T-helper 2 cell treated with Interferon-gamma antibody and Interleukin-4, amounts not matched to agents 100 ng/mL and 5 ng/mL, for 36 hours (primary cell): ENCODE data around the gene CCDC85A. TPM values are rescaled to one million over a fixed set of nuclear protein-coding genes. Genes with fewer than 3 reads are reported as not detected.

Experiments used
- intact Hi-C: fragments of 100-400 bp; cut with micrococcal nuclease; formaldehyde crosslinking; loops from one replicate; pipeline ENCODE4 v1.15.1; 2023
- total RNA-seq: library from RNA; stranded (reverse); gene quantifications from 2 replicates; pipeline ENCODE4 v1.2.3, GENCODE V29; 2022

The CCDC85A gene
- total RNA-seq, 1 donor from 2014 or later: not detected

DNA sequence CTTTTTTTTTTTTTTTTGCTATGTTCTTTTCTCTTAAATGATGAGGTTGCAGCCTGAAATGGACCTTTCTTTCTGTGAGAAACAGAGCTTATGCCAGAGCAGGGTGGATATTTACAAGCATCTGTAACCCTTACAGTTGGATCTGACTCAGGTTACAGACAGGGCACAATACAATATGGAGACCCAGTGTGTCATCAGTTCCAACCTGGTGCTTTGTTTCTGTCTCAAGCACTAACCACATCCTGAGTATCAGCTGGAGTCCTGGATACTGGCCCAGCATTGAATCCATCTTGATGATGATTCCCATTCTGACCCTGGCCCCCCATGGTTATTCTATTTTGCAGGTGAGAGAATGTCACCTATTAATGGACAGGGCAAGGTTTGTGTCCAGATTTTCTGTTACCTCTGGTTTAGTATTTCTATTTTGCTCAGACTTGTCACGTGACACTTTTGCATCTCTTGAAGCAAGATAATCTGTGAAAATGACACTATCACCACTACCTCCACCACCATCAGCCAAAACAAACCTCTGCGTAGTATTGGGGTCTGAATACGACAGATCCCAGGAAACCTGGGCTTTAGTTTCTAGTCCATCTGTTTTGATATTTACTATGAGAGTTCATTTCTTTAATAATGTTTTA lies 174.0 kb downstream of the CCDC85A start:
- intact Hi-C loops: no loop called here

DNA sequence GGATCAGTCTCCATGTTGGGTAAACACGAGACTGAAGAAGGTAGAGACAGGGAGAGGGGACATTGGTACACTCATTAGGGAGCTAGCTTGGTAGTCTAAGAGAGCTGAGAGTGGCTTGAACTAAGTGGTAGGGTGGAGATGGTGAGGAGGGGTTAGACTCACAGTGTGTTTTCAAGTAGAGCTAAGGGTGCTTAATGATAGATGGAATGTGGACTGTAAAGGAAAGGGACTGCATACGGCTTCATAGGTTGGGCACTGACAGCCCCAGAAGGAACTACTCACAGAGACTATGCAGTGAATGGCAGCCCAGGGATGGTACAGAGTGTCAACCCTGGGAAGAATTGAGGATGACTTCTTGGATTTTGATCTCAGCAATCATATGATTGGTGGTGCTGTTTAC lies 178.1 kb downstream of the CCDC85A start:
- intact Hi-C loops: no loop called here

DNA sequence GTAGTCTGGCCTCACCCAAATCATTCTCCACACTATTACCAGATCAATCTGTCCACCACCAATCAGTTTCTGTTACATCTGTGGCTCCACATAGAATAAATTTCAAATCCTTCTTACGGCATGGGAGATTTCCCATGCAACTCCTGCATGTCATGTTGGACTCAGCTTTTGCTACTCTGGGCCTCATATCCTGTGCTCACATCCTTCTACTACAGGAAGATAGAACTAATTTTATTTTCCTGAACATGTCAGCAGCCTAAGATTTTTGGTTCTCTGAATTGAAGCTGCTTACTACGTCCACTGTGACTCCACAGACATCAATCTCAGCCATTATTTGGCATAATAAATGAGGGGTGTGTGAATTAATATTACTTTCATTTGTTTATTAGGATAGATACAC lies 181.1 kb downstream of the CCDC85A start:
- intact Hi-C loops: no loop called here

- intact Hi-C loops: no loop called here
These were observed 185.5 kb downstream of the CCDC85A start for GRCh38 chr2:56369316-56369715.

- intact Hi-C loops: no loop called here
These were observed 188.4 kb downstream of the CCDC85A start for GRCh38 chr2:56372071-56372656.

GRCh38 chr2:56375251-56375650 lies 191.5 kb downstream of the CCDC85A start:
- intact Hi-C loops: no loop called here

DNA sequence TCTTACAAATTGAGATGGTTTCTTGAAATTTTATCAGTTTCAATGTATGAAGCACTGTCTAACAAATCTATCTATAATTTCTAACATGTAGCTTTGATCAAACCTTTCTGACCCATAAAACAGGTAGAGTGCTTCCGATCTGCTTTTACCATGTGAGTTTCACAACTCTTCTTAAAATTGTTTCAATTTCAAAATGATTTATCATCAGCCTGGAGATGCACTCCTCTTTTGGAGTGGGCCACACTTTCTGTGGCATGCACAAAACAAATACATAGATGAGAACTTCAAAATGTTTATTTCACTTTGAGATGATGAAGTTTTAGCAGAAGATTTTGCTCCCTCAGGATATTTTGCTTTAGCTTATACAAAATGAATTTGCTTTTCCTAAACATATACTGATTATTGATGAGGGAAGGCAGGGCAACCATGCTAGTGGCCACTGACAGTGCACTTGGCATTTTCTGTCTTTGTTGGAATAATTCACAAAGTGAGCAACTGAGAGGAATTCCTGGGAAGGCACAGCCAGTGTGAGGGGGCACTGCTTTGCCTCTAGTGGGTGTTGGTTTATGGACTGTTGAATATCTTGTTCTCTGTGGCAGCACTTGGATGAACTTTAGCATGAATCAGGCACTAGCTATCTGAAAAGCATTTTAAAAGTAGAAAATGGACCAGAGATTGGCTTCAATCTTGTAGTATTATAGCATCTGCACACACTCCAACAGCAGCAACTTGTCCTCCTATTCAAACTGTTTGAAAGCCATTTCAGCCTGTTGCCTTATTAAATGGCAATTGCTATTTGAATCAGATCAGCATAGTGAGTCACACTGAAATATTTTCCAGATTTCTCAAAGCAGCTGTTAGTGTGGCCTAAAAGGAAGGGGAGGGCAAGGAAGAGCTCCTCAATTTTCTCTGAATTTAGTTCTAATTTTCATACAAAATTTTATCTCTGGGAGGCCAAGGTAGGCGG lies 193.2 kb downstream of the CCDC85A start:
- intact Hi-C loops: no loop called here

GRCh38 chr2:56379066-56379465 lies 195.3 kb downstream of the CCDC85A start:
- intact Hi-C loops: no loop called here

DNA sequence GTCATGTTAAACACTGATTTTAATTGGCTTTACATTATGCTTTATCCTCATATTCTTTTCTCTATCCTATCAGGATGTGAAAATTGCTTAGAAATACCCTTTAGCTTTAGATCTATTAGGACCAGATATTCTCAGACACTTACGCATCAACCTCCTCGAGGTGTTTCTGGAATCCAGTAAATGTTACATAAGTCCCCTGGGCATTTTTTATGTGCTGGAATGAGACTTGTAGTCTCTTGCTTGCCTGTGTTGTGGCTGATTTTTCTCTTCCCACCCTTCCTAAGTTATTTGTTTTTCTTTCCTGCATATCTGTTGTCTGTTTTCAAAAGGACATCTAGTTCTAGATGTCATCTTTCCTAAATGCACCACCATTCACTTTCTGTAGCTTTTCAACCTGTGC lies 197.1 kb downstream of the CCDC85A start:
- intact Hi-C loops: no loop called here

GRCh38 chr2:56382466-56382865 lies 198.7 kb downstream of the CCDC85A start:
- intact Hi-C loops: no loop called here

DNA sequence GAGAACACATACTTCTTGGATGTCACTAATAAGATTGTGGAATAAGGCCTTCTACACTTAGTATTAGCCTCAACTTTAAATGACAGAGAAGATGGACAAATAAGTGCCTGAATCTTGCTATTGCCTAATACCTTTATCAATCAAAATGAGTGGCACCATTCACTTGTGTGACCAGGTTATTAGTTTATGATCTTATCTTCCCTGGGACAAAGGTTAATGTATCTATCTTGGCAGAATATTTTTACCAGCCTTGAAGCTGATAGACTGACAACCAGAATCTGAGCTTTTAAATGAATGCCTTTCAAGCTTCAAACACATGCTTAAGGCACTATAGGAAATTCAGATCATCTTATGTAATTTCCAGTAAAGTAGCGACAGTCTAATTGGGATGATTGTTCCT lies 202.9 kb downstream of the CCDC85A start:
- intact Hi-C loops: no loop called here

DNA sequence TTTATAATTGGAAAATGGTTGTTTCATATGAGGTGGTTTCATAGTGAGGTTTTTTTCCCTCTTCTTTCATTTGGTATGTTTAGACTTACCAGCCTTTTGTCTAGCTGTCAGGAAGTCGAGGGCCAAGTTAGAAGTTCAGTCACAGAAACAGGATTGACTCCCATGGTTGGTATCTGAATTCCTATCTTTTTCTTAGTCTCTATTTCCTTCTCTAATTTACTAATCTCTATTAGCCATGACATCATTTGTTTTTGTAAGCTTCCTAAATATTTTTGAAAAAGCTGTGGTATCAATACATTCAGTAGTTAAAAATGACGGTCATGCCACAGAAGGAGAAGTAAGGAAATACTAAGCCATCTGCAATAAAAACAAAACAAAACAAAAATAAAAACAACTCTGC lies 206.9 kb downstream of the CCDC85A start:
- intact Hi-C loops: no loop called here

- intact Hi-C loops: no loop called here
These were observed 226.3 kb downstream of the CCDC85A start for GRCh38 chr2:56410140-56410539.

DNA sequence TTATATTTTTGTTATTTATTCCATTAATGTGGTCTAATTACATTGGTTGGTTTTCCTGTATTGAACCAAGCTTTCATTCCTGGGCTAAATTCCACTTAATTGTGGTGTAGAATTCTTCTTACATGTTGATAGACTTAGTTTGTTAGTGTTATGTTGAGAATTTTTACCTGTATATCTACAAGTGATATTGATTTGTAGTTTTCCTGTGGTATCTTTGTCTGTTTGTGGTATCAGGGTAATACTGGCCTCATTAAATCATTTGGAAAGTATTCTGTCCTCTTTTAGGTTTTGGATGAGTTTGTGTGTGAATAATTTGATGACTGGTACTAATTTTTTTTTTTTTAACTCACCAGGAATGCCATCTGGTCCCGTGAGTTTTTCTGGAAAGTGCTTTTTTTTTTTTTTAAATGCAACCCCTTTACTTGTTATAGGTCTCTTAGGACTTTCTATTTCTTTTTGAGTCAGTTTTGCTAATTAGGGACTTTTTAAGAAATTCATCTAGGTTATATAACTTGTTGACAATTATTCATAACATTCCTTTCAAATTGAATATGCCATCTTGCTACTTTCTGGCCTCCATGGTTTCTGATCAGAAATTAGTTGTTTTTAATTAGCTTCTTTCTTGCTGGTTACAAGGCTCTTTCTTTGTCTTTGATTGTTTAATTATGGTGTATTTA lies 232.8 kb downstream of the CCDC85A start:
- intact Hi-C loops: no loop called here
